ENCODE data around the gene DBN1.

GRCh38 chr5:177513500-177513899, 40.1 kb upstream of the DBN1 start:
- TF ChIP-seq CTCF (conservative IDR thresholded peaks at IDR 0.05; ENCODE audit: low read depth, low read length) (no peak), EZH2 (IDR thresholded peaks at IDR 0.05; ENCODE audit: borderline replicate concordance, low read depth, low read length, poor library complexity, severe bottlenecking) (no peak)

Measured in A673 (cell line).